Measurements from ENCODE around the gene FAM180A. TPM values are rescaled to one million over a fixed set of nuclear protein-coding genes. Genes with fewer than 3 reads are reported as not detected.
A peak's percentile ranks its signal among the peaks of the same experiment; 100 is the strongest.

FAM180A gene
- total RNA-seq, 2 donors from 2014 or later = not detected

GRCh38 chr7:135755351-135755753 lies 6.7 kb upstream of the FAM180A start:
- H3K36me3 ChIP-seq (ENCODE audit: control insufficient read depth, insufficient read depth, low read length) = no peaks in the 10 kb centered on the region
- Mint-ChIP-seq H3K27me3 (ENCODE audit: insufficient read depth) (no peaks in the 10 kb centered on the region), H3K4me3 (no peak overlapping the region), H3K36me3 (ENCODE audit: low read depth) (no peaks in the 10 kb centered on the region), H3K9me3 (peaks cover 8% of the 10 kb centered on the region), H3K4me1 (peaks cover 6% of the 10 kb centered on the region), H3K27ac (no peak overlapping the region)
- H3K9me3 ChIP-seq (ENCODE audit: control insufficient read depth, low read length) = no peaks in the 10 kb centered on the region
- H3K27ac ChIP-seq (ENCODE audit: low read depth, low read length) = no peak overlapping the region
- 95 to 100% methylated on average over 3 to 11 of the region's 11 CpGs for WGBS, 2 experiments (ENCODE audit: insufficient coverage in 1 of 2, insufficient read length in 1 of 2)
- no peaks in the 10 kb centered on the region for H3K4me1 ChIP-seq (ENCODE audit: control insufficient read depth, insufficient read depth, low read length)
- no peak overlapping the region for H3K4me3 ChIP-seq (ENCODE audit: low read length)
- DNase-seq = no peak
- no peaks in the 10 kb centered on the region for H3K27me3 ChIP-seq (ENCODE audit: control insufficient read depth, insufficient read depth, low read length, poor library complexity, severe bottlenecking)
- TF ChIP-seq CTCF (conservative IDR thresholded peaks at IDR 0.05) = no peak
- no peak overlapping the region for H3K9ac ChIP-seq (ENCODE audit: extremely low read depth, low read length, poor library complexity, severe bottlenecking)

- WGBS, 2 experiments (ENCODE audit: insufficient coverage in 1 of 2, insufficient read length in 1 of 2) = 71 to 82% methylated on average over 5 to 8 of the region's 8 CpGs
- DNase-seq = peak; percentile 62
- no peaks in the 10 kb centered on the region for H3K36me3 Mint-ChIP-seq (ENCODE audit: low read depth)
- no peaks in the 10 kb centered on the region for H3K4me1 ChIP-seq (ENCODE audit: control insufficient read depth, insufficient read depth, low read length)
- H3K4me1 Mint-ChIP-seq = peaks cover 6% of the 10 kb centered on the region
- no peaks in the 10 kb centered on the region for H3K27me3 ChIP-seq (ENCODE audit: control insufficient read depth, insufficient read depth, low read length, poor library complexity, severe bottlenecking)
- peaks cover 8% of the 10 kb centered on the region for H3K9me3 Mint-ChIP-seq
- H3K27ac Mint-ChIP-seq = no peak overlapping the region
- no peak overlapping the region for H3K27ac ChIP-seq (ENCODE audit: low read depth, low read length)
- no peaks in the 10 kb centered on the region for H3K27me3 Mint-ChIP-seq (ENCODE audit: insufficient read depth)
- H3K9me3 ChIP-seq (ENCODE audit: control insufficient read depth, low read length) = no peaks in the 10 kb centered on the region
- H3K9ac ChIP-seq (ENCODE audit: extremely low read depth, low read length, poor library complexity, severe bottlenecking) = no peak overlapping the region
- H3K4me3 Mint-ChIP-seq = no peak overlapping the region
- H3K36me3 ChIP-seq (ENCODE audit: control insufficient read depth, insufficient read depth, low read length) = no peaks in the 10 kb centered on the region
- TF ChIP-seq CTCF (conservative IDR thresholded peaks at IDR 0.05) = no peak
- no peak overlapping the region for H3K4me3 ChIP-seq (ENCODE audit: low read length)
Observed at GRCh38 chr7:135753616-135754413, 5.2 kb upstream of the FAM180A start.

DNA sequence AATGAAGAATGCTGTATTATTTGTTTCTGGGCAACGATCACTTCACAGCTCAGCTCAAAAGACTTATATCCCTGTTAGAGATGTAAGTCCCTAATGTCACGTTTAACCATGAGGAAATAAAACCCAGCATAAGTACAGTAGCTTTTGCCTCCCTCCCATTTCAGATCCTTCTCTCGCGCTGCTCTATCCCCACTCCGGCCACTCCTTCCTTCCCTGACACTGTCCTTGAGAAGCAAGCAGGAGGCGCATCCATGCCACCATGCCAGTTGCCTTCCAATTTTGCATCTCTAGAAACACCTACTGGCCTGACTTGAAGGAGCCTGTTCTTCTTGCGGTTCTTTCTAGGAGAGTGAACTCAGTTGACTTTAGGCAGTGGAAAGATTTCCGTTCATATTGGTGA lies 1.2 kb downstream of the FAM180A start:
- Histone ChIP-seq H3K27ac (ENCODE audit: low read depth, low read length) (no peak overlapping the region), H3K9ac (ENCODE audit: extremely low read depth, low read length, poor library complexity, severe bottlenecking) (no peak overlapping the region), H3K4me1 (ENCODE audit: control insufficient read depth, insufficient read depth, low read length) (no peaks in the 10 kb centered on the region), H3K9me3 (ENCODE audit: control insufficient read depth, low read length) (no peaks in the 10 kb centered on the region), H3K27me3 (ENCODE audit: control insufficient read depth, insufficient read depth, low read length, poor library complexity, severe bottlenecking) (no peaks in the 10 kb centered on the region), H3K4me3 (ENCODE audit: low read length) (no peak overlapping the region), H3K36me3 (ENCODE audit: control insufficient read depth, insufficient read depth, low read length) (no peaks in the 10 kb centered on the region)
- TF ChIP-seq CTCF (conservative IDR thresholded peaks at IDR 0.05) = no peak
- Mint-ChIP-seq H3K27ac (no peak overlapping the region), H3K36me3 (ENCODE audit: low read depth) (no peaks in the 10 kb centered on the region), H3K4me3 (no peak overlapping the region), H3K27me3 (ENCODE audit: insufficient read depth) (peaks cover 4% of the 10 kb centered on the region), H3K4me1 (peaks cover 10% of the 10 kb centered on the region), H3K9me3 (no peaks in the 10 kb centered on the region)
- WGBS, 2 experiments (ENCODE audit: insufficient coverage in 1 of 2, insufficient read length in 1 of 2) = 93 to 94% methylated on average over 7 to 8 of the region's 8 CpGs
- no peak for DNase-seq
